ENCODE measurements around the gene RPP30.
A peak's percentile ranks its signal among the peaks of the same experiment; 100 is the strongest.

The RPP30 gene

DNA sequence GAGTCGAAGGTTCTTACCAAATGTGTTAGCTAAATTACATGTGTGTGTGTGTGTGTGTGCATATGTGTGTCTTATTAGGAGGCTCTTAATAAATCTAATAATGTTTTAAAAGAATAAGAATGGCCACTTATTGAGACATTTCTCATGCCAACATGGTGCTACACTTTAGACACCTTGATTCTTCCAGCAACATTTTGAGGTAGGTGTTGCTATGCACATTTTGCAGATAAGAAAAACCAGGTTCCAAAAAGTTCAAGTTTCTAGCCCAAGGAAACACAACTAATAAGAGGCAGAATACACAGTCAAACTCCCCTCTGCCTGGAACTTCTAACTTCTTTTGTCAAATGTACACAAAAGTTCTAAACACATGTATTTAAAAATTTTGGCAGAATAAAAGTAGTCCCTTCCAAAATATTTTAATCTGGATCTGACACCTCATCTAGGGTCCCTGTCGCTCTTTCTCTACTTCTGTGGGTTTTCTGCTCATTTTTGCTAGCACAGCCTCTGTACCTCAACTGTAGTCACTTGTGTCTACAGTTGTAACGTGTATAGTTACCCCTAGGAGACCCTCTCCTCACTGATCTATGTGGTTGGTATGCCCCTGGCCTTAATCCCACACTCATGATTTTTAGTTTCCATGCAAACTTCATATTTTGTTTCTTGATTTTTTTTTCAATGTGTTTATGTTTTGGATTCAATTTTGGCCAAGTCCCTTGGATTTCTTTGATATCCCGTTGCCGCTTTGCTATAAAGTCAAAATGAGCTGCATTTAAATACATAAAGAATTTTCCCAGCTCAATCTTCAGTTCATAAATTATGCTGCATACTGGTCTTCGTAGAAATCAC lies 44.8 kb downstream of the RPP30 start:
- no peak for DNase-seq

DNA sequence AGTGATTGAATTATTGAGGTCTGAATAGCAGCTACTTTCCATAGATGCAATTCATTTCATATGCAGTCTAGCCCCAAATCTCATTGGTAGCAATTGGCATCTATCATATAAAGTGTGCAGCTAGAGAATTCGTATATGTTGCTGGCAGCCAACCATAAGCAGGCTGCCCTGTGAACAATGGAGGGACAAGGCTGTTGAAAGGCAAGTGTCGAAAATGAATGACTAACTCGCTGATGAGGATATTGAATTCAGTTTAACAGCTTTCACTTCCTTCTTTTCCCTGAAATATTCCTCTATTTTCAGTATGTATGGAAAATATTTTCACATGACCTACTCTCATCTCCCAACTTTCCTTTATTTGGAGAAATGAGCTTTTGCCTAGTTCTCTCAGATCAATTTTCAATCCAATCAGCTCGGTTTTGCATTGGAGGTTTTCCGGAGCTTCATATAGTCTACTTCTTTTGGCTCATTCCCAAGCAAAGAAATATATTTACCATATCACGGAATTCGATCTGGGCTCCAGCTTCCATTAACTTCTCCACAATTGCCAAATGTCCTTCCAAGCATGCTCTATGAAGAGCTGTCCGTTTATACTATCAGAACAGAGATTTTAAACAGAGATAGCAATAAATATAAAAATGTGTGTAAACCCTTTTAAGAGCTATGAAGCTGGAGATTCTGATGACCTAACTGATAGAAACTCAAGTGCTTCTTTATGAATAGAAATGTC lies 45.6 kb downstream of the RPP30 start:
- no peak for DNase-seq

DNA sequence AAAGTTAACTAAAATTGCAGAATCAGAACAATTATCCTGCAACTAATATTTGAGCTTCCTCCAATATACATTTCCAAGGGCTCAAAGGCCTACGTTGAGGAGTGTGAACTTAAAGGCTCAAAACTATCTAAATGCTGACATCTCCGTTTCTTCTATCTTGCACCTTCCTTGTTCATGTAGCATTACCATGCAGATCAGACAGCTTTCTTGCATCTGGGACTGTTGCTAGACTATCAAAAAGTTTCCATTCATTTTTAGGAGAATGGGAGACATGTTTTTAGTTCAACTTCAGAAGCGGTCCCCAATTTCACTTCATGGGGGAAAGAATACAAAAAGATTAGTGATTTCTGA lies 46.2 kb downstream of the RPP30 start:
- DNase-seq = no peak

DNA sequence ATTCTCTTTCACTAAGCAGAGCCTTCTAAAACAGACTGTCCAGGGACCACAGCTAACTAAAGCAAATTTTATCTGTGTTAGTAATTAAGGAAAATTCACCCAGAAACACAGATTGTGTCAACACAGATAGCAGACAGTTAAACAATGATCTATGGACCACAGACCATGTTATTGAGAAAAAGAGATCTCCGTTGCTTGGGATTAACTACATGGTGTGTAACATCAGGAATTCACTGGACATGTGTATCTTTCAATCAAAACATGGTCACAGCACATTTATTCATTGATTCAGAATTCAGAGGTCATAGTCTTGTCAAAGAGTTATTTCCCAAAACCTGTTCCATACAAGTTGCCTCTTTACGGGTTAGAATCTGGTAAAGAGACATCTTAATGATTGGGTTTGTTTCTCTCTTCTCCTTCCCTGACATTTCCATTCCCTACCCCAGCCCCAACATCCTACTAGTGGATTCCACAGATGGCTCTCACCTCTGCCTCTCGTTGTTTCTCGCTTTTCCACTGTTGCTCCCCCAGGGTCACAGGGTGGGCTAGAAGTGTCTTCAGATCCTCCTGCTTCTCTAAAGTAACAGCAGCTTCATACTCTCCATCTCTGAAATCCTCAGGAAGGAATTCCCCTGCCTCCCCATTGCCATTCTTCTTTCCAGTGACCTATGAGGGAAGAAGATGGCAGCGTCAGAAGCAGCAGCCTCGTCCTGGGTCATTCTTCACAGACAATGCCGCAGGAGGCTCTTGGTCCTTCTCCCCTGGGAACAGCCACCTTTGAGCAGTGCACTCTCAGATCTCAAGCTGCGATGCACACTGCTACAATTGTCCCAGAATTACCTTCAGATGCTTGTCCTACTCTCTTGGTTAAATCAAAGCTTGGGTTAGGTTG lies 48.2 kb downstream of the RPP30 start:
- DNase-seq = no peak

DNA sequence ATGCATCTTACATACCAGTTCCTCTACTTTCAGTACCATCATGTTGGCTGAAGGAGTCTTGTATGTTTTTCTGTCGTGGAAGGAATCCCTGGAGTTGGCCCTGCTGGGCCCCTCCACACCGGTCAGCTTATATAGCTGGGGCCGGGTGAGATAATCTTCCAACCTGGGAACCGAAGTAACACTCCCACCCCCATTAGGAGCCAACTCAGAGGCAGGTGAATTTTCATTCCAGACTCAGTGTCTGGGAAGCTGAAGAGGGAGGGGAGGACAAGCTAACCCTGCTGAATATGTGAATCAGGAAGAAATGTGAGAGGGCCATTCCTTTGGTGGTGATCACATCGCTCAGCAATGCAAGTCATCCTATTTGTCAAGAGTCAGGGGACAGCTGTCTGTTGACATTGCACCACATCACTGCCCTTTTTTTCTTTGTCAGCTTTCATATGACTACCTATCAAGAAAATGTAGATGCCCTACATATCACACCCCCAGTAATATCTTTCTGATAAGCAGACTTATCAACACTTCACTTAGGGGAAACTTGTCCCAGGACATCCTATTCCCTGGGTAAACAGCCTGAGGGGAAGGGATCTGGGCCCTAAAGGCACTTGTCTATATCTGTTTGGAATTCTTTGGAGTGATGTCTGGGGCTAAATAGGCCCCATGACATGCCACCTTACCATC lies 49.4 kb downstream of the RPP30 start, which contains the start of gene ANKRD1:
TSS of gene ANKRD1 (minus strand) at position 102 of the 681 bp plus-strand sequence. CDS start at position 42, 60 bp downstream.
- DNase-seq = no peak

DNA sequence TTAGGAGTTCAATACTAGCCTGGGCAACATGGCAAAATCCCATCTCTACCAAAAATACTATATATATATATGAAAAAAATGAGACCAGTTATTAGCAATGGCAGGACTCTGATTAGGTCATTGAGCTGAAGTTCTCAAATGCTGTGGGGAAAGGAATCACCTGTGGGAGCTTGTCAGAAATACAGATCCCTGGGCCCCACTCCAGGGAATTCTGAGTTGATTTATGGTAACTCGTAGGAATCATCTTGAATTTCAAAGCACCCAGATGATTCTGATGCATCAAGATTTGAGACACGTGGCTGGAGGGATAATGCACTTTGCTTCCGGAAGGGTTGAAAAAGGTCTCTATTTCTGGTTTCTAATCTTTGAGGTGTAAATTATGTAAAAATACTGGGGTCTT lies 50.1 kb downstream of the RPP30 start:
- no peak for DNase-seq

DNA sequence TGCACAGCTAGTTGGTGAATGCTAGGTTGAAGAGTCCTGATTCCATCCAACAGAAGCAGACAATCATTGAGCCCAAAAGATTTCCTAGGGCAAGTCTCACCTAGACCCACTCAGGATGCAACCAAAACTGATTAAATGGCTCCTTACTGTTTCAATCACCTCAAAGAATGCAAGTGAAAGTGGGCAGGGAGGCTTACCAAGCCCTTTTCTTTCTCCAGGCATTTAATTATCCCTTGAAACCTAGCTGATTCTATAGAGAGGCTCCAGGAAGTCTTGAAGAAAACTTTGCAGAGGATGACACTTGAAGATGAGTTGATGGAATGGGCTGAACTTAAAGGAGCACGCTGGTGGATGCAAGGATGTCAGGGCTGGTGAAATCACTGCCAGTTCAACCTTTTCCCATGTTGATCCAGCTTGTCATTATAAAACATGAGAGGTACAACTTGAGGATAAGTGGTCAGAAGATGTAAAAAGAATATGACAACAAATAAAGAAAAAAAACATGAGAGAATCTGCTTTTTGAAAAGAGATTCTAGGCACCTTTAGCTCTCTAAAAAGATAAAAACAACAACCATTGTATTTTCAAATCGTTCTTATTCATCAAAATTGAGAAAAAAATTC lies 51.4 kb downstream of the RPP30 start:
- DNase-seq = no peak

DNA sequence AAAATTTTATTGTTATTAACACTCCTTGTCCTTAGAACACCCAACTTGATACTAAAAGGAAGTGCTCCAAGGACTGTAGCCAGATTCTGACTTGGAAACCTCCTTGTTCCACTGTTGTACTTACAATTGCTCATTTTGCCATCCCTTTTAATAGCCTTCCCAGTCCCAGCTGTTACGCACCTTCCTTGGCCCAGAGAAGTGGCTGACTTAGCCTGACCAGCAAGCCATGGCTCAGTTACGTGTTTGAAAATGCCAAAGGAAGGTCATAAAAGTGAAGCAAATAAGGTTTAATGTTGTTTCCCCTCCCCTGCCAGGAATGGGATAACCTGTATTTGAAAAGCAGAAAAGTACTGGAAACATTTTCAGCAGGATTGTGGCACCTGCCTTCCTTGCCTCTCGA lies 52.8 kb downstream of the RPP30 start:
- no peak for DNase-seq

DNA sequence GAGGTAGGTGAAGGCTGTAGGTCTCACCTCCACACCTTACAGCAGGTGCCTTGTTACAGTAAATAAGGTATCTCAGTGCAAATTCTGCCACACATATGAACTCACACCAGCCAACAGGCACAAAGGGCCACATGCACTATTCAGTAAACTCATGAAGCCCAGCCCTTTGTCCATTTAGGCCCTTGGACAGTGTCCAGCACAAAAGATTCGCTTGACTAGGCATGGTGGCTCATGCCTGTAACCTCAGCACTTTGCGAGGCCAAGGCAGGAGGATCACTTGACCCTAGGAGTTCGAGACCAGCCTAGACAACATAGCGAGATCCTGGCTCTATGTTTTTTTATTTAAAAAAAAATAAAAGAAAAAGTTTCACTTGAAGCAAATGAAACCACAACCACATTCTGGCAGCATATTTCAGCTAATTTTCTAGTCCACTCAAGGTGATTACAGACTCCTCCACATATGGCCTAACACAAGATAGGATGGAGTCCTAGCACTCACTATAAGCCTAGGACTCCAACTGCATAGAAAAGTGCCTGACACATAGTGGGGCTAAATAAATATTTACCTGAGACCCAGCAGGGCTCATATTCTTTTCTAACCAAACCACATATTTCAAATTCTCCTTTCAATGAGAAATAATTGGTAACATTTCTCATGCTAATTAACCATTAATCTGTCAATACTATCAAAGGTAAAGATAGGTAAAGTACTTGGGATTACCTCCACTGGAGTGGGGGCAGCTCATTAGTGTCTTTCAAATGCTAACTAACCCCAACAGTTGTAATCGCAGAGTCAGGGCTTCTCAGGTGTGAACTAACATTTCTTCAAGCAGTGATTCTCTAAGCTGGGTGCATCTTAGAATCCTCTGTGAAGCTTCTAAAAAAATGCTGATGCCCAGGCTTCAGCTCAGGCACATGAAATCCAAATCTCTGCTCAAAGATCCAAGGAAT lies 53.6 kb downstream of the RPP30 start:
- no peak for DNase-seq

DNA sequence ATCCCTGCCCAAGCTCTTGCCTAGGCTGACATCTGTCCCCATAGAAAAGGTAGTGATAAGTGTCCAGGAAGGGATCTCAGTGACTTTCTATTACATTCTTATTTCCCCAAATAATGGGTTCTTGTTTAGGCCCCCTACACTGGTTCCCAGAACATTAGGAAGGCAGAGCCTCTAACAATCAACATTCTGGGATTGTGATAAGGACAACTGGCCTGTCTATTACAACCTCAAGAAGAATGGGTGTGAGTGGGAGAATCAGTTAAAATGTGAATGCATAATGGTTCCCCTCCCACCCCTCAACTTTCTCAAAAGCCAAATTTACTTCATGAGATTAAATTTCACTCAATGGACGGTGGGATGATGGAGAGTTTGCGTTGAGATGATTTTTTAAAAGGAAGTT lies 55.5 kb downstream of the RPP30 start:
- no peak for DNase-seq

DNA sequence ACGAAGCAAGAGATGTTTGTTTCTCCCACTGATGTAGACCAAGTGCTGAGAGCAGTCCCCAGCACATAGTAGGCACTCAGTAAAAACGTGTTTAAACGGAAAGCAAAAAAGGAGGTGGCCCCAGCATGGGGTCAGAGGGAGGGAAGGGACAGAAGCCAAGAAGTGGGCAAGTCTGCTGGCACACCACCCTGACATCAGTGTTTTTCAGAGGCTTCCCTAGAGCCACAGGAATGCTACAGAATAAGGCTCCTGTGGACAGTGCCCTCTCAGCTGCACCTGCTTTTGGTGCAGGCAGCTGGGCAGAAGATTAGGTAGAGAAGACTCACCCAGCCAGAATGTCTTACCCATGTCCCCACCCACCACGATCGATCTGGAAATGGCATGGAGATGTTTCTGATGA lies 57.4 kb downstream of the RPP30 start:
- no peak for DNase-seq

DNA sequence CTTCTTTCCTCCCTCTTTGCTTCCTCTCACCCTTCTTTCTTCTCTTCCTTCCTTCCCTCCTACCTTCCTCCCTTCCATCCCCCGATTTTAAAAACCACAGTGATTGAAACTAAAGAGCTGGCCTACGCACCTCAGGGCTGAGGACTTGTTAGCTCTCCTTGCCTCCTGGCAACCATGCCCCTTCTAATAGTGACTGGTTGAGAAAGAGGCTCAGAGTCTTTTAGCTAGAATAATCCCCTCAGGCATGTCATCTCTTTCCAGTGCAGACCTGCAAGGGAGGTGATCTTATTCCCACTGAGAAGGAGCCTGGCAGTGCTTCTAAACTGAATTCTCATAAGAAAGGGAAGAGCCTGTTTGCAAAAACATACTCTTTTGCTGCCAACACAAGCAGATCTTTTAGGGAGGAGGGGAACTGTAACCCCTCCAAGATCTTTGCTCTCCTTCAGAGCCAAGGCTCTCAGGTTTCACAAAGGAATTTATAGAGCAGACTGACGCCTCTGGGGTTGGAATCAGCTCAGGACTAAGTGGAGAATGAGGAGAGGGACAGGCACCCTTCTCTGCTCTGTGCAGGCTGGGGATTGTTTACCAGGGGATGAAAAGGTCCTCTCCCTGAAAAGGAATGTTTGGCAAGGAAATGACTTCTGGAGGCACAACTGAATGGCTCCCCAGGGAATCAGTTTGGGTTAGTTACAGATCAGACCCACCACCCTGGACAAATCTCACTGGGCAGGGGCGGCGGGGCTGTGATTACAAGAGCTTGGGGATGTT lies 58.5 kb downstream of the RPP30 start:
- peak in 2 of 51 donors; percentile 0 to 4 for DNase-seq

DNA sequence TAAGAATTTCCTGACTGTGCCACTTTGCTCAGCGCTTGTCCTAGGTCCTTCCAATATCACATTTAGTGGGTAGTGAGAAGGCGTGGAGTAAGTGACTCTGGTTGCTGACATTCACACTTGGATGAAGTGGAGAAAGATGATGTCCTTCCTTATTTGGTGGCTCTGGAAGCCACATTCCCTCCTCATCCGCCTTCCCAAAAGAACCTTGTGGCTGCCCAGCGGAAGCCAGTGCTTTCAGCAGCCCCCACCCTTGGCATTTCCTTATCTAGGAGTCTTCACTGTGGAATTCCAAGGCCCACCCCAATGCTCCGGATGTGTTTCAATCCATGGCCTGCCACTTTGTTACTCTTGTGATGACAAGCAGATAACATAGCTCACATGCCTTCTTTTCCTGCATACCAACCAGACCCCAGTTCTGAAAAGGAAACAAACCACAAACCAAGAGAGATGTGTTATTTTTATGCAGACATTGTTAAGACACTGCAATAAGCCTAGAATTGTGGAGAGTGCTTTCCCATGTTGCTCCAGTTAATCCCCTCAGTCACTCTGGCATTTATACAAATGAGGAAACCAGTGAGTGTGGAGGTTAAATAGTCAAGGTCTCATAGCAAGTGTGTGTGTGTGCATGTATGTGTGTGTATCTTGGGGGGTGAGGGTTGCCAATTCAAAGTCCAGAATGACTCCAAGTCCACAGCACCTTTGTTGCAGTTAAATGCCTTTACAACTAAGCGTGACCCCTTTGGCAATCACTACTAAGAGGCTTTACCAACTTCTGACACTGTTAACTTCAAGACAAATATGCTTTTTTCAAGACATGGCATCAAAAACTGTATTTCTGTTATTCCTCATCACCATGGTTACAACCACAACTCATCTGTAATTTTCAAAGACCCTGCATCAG lies 59.4 kb downstream of the RPP30 start:
- DNase-seq = no peak

DNA sequence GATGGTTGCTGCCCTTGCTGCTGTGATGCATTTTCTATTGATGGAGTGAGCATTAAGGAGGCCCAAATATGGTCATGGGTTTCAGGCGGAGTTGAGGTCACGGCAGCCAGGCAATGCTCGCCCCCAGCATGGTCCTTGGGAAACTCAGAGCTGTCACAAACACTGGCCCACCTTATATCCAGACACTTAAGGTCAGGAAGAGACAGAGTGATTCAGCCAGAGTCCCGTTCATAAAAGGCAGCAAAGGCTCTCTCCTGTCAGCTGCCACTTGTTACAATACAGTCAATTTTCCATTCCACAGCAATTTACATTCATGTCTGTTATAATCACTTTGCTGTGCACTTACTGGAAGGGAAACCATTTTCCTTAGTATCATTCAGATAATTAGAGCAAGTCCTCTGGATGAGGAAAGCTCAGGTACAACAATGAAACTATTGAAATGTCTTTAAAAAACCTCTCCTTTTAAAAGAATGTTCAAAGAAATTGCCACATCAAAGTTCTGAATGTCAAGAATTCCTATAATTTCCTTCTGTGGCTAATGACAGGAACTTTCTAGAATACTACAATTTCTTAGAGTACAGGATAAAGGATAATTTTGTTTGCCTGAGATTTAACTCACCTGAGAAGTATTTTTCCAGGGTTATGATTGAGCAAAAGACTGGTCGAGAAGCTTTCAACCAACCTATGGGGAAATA lies 64.0 kb downstream of the RPP30 start:
- DNase-seq = no peak

DNA sequence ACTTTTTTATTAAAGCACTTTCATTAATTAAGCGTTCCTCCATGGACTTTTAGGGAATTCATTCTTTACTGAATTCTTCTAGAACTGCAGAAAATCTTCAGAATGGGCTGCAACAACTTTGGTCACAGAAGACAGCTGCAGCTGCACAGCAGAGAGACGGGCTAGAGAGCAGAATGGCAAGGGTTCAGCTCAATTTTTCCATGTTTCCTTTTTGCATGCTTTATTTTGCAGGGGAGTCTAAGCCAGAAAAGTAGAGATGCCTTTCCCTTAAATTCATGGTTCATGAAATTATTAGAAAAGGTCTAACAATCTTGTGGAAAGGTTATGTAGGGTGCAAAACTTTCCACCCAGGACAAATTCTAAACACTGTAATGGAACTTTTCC lies 64.5 kb downstream of the RPP30 start:
- DNase-seq = no peak

DNA sequence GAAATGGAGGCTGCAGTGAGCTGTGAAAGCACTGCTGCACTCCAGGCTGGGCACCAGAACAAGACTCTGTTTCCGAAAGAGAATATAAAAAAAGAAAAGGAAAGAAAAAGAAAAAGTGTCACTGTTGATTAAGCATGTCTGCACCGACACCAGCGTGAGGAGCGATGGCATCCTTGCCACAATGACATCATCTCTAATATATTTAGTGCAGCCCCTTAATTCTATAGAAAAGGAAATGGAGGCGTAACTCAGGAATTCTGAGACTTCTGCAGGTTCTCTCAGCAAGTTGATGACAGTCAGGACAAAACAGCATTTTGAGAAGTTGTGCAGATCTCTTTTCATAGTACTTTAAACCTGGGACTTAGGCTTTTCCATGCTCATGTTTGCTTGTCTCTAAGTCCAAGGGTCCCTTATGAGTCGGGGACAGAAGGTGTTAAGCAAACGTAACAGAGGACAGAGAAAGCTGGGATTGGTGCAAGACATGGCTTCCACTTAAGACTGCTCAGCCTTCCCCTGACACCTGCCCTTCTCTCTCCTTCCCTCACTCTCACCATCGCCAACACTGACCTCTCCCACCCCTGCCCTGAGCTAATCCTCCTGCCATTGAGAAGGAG lies 66.0 kb downstream of the RPP30 start:
- DNase-seq = no peak

DNA sequence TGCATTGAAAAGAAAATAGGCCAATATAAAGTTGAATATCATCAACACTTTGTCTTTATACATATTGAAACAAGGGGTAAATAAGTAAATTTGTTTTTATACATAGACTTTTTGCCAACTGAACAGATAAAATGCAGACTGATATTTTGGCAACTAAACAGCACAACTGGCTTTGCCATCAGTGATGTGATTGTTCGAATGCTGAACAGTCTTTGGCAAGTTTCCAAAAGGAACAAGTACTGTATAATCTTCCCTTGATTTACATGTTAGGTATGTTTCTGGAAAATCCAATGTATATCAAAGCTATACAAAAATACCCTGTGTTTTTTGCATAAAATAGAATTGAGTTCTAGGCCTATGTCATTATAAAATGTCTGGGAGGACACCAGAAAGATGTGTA lies 67.3 kb downstream of the RPP30 start:
- no peak for DNase-seq

All from hypothalamus (tissue), 51 donors.